GM23338 (cell line): ENCODE data around the gene NFIC. TPM values are rescaled to one million over a fixed set of nuclear protein-coding genes. Genes with fewer than 3 reads are reported as not detected.

Source experiments
- ATAC-seq: fragments of 200-7000 bp; cut with Tn5 transposase; 3 replicates; pipeline ENCODE4 v1.9.1; 2020
- DNase-seq: peaks from one replicate; pipeline ENCODE4 v3.0.0-alpha.2; 2015; ENCODE audit warnings: low spot score
- H2AFZ ChIP-seq: fragments of 200-600 bp; sonication (generic); 2 replicates; pipeline ENCODE4 v1.8.0; 2016; ENCODE audit warnings: antibody characterized with exemption, mild to moderate bottlenecking, moderate library complexity
- H3F3A ChIP-seq: fragments of 200-600 bp; sonication (generic); replicated peaks from 2 replicates; pipeline ENCODE4 v1.8.0; 2017; ENCODE audit warnings: antibody characterized with exemption, mixed run types, low read depth
- H3K27ac ChIP-seq: fragments of 200-600 bp; sonication (generic); 2 replicates; pipeline ENCODE4 v1.6.1; 2016; ENCODE audit warnings: low read depth
- H3K27me3 ChIP-seq: fragments of 200-600 bp; sonication (generic); 2 replicates; pipeline ENCODE4 v1.8.0; 2016; ENCODE audit warnings: mild to moderate bottlenecking, mixed run types, moderate library complexity; ENCODE audit not compliant: insufficient read depth
- H3K36me3 ChIP-seq: fragments of 200-600 bp; sonication (generic); 2 replicates; pipeline ENCODE4 v1.8.0; 2016; ENCODE audit warnings: mild to moderate bottlenecking; ENCODE audit not compliant: insufficient read depth
- H3K4me1 ChIP-seq: fragments of 200-600 bp; sonication (generic); 2 replicates; pipeline ENCODE4 v1.8.0; 2016; ENCODE audit warnings: mild to moderate bottlenecking, moderate library complexity; ENCODE audit not compliant: insufficient read depth
- H3K4me2 ChIP-seq: fragments of 200-600 bp; sonication (generic); 2 replicates; pipeline ENCODE4 v1.7.1; 2017; ENCODE audit warnings: mixed run types
- H3K4me3 ChIP-seq: fragments of 200-600 bp; sonication (generic); 2 replicates; pipeline ENCODE4 v1.6.1; 2016; ENCODE audit warnings: mixed run types
- H3K79me2 ChIP-seq: fragments of 200-600 bp; sonication (generic); replicated peaks from 2 replicates; pipeline ENCODE4 v1.8.0; 2017; ENCODE audit warnings: mild to moderate bottlenecking; ENCODE audit not compliant: insufficient read depth
- H3K9me2 ChIP-seq: fragments of 200-600 bp; sonication (generic); 2 replicates; pipeline ENCODE4 v1.8.0; 2017; ENCODE audit not compliant: insufficient read depth
- H4K20me1 ChIP-seq: fragments of 200-600 bp; sonication (generic); replicated peaks from 2 replicates; pipeline ENCODE4 v1.8.0; 2017; ENCODE audit warnings: mild to moderate bottlenecking; ENCODE audit not compliant: insufficient read depth
- H3K27ac Mint-ChIP-seq: 2 replicates; pipeline ENCODE4 v1.8.0; 2020; ENCODE audit warnings: inconsistent platforms, mild to moderate bottlenecking, moderate library complexity, mixed read lengths
- H3K27me3 Mint-ChIP-seq: 3 replicates; pipeline ENCODE4 v1.8.0; 2022; ENCODE audit warnings: low read depth, mild to moderate bottlenecking, moderate library complexity, mixed read lengths, inconsistent platforms; ENCODE audit not compliant: insufficient read depth, poor library complexity
- H3K36me3 Mint-ChIP-seq: 3 replicates; pipeline ENCODE4 v1.8.0; 2021; ENCODE audit warnings: low read depth, mild to moderate bottlenecking, inconsistent platforms, moderate library complexity, mixed read lengths
- H3K4me1 Mint-ChIP-seq: 3 replicates; pipeline ENCODE4 v1.8.0; 2020; ENCODE audit warnings: mild to moderate bottlenecking, inconsistent platforms, mixed read lengths
- H3K4me3 Mint-ChIP-seq: 3 replicates; pipeline ENCODE4 v1.8.0; 2021; ENCODE audit warnings: moderate library complexity, mild to moderate bottlenecking, inconsistent platforms, mixed read lengths
- H3K9me3 Mint-ChIP-seq: 3 replicates; pipeline ENCODE4 v1.8.0; 2020; ENCODE audit warnings: moderate library complexity, mild to moderate bottlenecking, inconsistent platforms, mixed read lengths
- EZH2phosphoT487 ChIP-seq: fragments of 200-600 bp; sonication (generic); IDR thresholded peaks from one replicate; pipeline ENCODE4 v1.8.1; 2018; ENCODE audit warnings: antibody characterized with exemption; ENCODE audit not compliant: unreplicated experiment
- JUNB ChIP-seq: IDR thresholded peaks from one replicate; pipeline ENCODE4 v1.6.1; 2016; ENCODE audit warnings: antibody characterized with exemption; ENCODE audit not compliant: unreplicated experiment
- STAT1 ChIP-seq: IDR thresholded peaks from one replicate; pipeline ENCODE4 v1.6.1; 2016; ENCODE audit warnings: antibody characterized with exemption; ENCODE audit not compliant: unreplicated experiment
- ZNF114 ChIP-seq: fragments of 250-450 bp; sonication (Bioruptor Pico); IDR thresholded peaks from 2 replicates; pipeline ENCODE4 v1.5.0; 2020; ENCODE audit warnings: mild to moderate bottlenecking, moderate library complexity
- ZNF331 ChIP-seq: fragments of 250-450 bp; sonication (Bioruptor Pico); IDR thresholded peaks from 2 replicates; pipeline ENCODE4 v1.5.0; 2020; ENCODE audit warnings: low read depth, mild to moderate bottlenecking, moderate library complexity
- polyA plus RNA-seq: library from polyadenylated mRNA; unstranded; fragments of >200 nt; fragmentation: Nextera tagmentation; extraction: Ambion mirVana; gene quantifications from 2 replicates; pipeline ENCODE4 v1.2.1, GENCODE V29; 2016
- total RNA-seq: library from RNA; depleted of rRNA; stranded (reverse); fragments of >200 nt; shearing (Covaris generic); gene quantifications from 2 replicates; pipeline ENCODE4 v1.2.3, GENCODE V29; 2014
- TF ChIP-seq, protein P1 (sequence below), 2 experiments: fragments of 200-600 bp in 1 of 2; sonication (generic) in 1 of 2; conservative IDR thresholded peaks; 2 replicates each; pipeline versions ENCODE4 v1.5.1 to v1.6.1; 2016 to 2017; ENCODE audit warnings: antibody characterized with exemption in 2 of 2, low read depth in 2 of 2, mild to moderate bottlenecking in 2 of 2, moderate library complexity in 1 of 2
- TF ChIP-seq, protein P2 (sequence below): IDR thresholded peaks from one replicate; pipeline ENCODE4 v1.6.1; 2018; ENCODE audit warnings: antibody characterized with exemption; ENCODE audit not compliant: unreplicated experiment
- TF ChIP-seq, protein P3 (sequence below): IDR thresholded peaks from 2 replicates; pipeline ENCODE4 v1.6.1; 2016; ENCODE audit warnings: antibody characterized with exemption

The NFIC gene
- total and polyA plus RNA-seq, 2 experiments from 2014 or later: 1.3 to 5.3 TPM

DNA sequence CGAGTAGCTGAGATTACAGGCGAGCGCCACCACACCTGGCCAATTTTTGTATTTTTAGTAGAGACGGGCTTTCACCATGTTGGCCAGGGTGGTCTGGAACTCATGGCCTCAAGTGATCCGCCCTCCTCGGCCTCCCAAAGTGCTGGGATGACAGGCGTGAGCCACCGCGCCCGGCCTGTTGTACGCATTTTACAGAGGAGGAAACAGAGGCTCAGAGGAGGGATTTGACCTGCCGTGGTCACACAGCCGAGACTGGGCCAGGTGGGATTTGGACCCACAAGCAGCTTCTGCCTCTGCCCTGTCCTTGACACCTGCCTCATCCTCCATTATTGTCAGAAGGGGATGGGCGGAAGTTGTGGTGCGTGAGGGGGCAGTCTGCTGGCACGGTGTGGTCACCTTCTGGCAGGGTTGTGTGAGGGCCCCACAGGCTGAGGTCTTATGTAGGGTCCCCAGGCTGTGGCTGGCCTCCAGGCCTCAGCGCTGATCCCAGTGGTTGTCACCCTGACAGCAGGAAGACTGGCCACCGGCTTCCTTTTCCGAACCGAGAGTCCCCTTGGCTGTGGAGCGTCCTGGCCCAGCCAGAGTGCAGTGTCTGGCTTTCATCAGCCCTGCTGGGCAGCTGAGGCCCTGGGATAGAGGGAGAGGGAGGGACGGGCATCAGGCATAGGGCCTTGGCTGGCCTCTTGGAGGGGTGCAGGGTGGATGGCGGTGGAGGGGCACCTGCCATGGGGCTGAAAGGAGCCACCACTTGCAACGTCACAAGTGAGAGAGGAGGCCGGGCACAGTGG lies 20.3 kb downstream of the NFIC start:
- TF ChIP-seq ZNF331 (no peak), JUNB (no peak), EZH2phosphoT487 (no peak), ZNF114 (CRISPR knock-in tag) (no peak), STAT1 (no peak)
- TF ChIP-seq, protein P1, sequence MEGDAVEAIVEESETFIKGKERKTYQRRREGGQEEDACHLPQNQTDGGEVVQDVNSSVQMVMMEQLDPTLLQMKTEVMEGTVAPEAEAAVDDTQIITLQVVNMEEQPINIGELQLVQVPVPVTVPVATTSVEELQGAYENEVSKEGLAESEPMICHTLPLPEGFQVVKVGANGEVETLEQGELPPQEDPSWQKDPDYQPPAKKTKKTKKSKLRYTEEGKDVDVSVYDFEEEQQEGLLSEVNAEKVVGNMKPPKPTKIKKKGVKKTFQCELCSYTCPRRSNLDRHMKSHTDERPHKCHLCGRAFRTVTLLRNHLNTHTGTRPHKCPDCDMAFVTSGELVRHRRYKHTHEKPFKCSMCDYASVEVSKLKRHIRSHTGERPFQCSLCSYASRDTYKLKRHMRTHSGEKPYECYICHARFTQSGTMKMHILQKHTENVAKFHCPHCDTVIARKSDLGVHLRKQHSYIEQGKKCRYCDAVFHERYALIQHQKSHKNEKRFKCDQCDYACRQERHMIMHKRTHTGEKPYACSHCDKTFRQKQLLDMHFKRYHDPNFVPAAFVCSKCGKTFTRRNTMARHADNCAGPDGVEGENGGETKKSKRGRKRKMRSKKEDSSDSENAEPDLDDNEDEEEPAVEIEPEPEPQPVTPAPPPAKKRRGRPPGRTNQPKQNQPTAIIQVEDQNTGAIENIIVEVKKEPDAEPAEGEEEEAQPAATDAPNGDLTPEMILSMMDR (conservative IDR thresholded peaks at IDR 0.05; ENCODE audit: low read depth in 2 of 2): no peak
- TF ChIP-seq, protein P2, sequence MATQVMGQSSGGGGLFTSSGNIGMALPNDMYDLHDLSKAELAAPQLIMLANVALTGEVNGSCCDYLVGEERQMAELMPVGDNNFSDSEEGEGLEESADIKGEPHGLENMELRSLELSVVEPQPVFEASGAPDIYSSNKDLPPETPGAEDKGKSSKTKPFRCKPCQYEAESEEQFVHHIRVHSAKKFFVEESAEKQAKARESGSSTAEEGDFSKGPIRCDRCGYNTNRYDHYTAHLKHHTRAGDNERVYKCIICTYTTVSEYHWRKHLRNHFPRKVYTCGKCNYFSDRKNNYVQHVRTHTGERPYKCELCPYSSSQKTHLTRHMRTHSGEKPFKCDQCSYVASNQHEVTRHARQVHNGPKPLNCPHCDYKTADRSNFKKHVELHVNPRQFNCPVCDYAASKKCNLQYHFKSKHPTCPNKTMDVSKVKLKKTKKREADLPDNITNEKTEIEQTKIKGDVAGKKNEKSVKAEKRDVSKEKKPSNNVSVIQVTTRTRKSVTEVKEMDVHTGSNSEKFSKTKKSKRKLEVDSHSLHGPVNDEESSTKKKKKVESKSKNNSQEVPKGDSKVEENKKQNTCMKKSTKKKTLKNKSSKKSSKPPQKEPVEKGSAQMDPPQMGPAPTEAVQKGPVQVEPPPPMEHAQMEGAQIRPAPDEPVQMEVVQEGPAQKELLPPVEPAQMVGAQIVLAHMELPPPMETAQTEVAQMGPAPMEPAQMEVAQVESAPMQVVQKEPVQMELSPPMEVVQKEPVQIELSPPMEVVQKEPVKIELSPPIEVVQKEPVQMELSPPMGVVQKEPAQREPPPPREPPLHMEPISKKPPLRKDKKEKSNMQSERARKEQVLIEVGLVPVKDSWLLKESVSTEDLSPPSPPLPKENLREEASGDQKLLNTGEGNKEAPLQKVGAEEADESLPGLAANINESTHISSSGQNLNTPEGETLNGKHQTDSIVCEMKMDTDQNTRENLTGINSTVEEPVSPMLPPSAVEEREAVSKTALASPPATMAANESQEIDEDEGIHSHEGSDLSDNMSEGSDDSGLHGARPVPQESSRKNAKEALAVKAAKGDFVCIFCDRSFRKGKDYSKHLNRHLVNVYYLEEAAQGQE: no peak
- TF ChIP-seq, protein P3, sequence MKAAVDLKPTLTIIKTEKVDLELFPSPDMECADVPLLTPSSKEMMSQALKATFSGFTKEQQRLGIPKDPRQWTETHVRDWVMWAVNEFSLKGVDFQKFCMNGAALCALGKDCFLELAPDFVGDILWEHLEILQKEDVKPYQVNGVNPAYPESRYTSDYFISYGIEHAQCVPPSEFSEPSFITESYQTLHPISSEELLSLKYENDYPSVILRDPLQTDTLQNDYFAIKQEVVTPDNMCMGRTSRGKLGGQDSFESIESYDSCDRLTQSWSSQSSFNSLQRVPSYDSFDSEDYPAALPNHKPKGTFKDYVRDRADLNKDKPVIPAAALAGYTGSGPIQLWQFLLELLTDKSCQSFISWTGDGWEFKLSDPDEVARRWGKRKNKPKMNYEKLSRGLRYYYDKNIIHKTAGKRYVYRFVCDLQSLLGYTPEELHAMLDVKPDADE: no peak
- no peak overlapping the region for H3K27ac ChIP-seq
- Mint-ChIP-seq H3K36me3 (no peaks in the 10 kb centered on the region), H3K4me3 (no peak overlapping the region), H3K4me1 (peaks cover 14% of the 10 kb centered on the region), H3K27ac (no peak overlapping the region), H3K27me3 (peaks cover 15% of the 10 kb centered on the region), H3K9me3 (peaks cover 2% of the 10 kb centered on the region; the same call in 2 of the 3 replicates)
- H3K27me3 ChIP-seq: no peaks in the 10 kb centered on the region
- H3K4me3 ChIP-seq: no peak overlapping the region
- no peaks in the 10 kb centered on the region for H3K36me3 ChIP-seq
- no peak for ATAC-seq
- no peaks in the 10 kb centered on the region for H3K79me2 ChIP-seq
- no peaks in the 10 kb centered on the region for H3K9me2 ChIP-seq
- no peak overlapping the region for H2AFZ ChIP-seq
- no peaks in the 10 kb centered on the region for H3F3A ChIP-seq
- no peak for DNase-seq
- H3K4me2 ChIP-seq: no peak overlapping the region
- H4K20me1 ChIP-seq: no peaks in the 10 kb centered on the region
- H3K4me1 ChIP-seq: peaks cover 10% of the 10 kb centered on the region; the same call in 1 of the 2 replicates
